Measurements from ENCODE around the gene BHLHE40.
"Not testable (repeated sequence)": the region's sequence is repeated elsewhere in the genome, so short reads cannot be mapped to it uniquely, and the experiment has no call there.

The BHLHE40 gene

DNA sequence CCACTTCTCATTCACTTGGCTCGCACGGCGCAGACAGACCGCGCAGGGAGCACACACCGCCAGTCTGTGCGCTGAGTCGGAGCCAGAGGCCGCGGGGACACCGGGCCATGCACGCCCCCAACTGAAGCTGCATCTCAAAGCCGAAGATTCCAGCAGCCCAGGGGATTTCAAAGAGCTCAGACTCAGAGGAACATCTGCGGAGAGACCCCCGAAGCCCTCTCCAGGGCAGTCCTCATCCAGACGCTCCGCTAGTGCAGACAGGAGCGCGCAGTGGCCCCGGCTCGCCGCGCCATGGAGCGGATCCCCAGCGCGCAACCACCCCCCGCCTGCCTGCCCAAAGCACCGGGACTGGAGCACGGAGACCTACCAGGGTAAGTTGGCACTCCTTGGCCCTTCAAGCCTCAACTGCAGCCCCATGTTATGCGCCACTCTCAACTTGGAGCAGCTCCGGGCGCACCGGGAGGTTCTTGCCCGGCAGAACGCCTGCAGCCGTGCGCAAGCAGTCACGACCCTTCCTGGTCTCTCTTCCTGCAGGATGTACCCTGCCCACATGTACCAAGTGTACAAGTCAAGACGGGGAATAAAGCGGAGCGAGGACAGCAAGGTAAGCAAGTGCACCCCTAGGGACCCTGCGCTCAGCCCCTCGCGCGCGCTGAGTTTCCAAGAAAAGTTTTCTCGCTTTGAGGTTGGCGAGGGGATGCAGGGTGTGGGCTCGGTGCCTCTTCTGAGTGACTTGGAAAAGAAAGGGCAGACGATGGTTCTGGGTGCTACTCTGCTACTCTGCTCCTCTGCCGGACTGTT, at the start of gene BHLHE40:
Gene BHLHE40 (plus strand): TSS at position 10 of the 801 bp plus-strand sequence. CDS start 282 bp downstream, at position 292.
- DNase-seq (ENCODE audit: low spot score) = no peak

DNA sequence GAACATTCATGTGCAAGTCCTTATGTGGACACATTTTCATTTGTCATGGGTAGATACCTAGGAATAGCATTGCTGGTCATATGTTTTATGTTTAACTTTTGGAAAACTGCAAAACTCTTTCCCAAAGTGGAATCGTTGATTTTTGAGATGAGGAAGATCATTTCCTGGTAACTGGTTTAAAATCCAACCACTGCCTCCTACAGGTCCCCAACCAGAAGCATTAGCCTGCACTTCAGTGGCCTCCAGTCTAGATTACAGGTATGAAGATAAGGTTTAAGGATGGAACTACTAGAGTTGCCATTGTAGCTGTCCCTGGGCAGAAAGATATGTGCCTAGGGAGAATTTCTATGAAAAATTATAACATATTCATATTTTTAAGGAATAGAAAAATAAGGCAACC, 48.7 kb upstream of the BHLHE40 start:
- DNase-seq (ENCODE audit: low spot score) = no peak

DNA sequence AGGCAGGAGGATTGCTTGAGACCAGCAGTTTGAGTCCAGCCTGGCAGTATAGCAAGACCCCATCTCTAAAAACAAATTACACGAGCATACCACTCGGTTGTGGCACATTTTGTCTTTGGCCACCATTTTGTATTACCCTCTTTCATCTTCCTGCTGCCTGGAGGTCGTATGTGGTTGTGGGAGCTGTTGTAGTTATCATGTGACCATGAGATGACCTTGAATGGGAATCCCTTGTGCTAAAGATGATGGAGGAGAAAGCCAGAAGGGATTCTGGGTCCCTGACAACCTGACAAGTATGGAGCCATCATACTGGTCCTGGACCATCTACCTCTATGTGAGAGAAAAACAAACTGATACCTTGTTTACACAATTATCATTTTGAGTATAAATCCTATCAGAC, 45.2 kb upstream of the BHLHE40 start:
- DNase-seq (ENCODE audit: low spot score) = no peak

DNA sequence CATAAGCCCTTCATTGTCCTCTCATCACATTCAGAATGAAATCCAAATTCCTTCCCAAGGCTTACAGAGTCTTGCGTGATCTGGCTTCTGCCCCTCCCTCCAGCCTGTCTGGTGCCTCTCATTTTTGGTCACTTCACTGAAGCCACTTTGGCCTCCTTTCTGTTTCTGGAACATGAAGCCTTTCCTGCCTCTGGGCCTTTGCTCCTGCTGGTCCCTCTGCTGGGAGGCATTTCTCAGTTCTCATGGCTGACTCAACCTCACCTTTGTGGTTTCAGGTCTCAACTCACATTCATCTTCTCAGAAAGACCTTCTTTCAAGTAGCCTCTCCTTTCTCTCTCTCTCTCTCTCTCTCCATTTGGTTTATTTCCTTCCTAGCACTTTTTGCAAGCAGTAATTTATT, 43.9 kb upstream of the BHLHE40 start:
- no peak for DNase-seq (ENCODE audit: low spot score)

DNA sequence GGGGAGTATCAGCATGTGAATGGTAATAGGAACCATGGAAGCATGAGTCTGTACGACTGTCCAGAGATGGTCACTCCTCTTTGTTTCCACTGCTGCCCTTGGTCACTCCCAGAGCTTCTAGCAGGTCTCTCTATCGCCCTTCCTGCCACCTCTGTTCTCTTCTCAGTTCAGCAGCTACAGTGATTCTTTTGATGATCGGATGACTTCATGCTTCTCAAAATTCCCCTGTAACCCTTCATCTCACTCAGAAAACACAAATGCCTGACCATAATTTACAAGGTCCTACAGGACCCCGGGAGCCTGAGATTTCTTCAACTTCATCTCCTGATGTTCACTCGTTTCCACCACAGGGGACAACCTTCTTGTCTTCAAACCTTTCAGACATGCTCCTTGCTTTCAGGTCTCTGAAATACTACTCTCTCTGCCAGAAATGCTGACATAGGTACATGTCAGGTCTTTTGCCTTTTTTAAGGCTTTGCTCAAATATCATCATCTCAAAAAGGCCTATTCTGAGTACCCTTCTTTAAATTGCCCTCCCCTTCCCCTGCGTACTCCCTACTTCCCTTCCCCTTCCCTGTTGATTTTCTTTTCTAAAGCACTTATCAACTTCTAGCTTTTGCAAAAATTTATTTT, 42.1 kb upstream of the BHLHE40 start:
- no peak for DNase-seq (ENCODE audit: low spot score)

DNA sequence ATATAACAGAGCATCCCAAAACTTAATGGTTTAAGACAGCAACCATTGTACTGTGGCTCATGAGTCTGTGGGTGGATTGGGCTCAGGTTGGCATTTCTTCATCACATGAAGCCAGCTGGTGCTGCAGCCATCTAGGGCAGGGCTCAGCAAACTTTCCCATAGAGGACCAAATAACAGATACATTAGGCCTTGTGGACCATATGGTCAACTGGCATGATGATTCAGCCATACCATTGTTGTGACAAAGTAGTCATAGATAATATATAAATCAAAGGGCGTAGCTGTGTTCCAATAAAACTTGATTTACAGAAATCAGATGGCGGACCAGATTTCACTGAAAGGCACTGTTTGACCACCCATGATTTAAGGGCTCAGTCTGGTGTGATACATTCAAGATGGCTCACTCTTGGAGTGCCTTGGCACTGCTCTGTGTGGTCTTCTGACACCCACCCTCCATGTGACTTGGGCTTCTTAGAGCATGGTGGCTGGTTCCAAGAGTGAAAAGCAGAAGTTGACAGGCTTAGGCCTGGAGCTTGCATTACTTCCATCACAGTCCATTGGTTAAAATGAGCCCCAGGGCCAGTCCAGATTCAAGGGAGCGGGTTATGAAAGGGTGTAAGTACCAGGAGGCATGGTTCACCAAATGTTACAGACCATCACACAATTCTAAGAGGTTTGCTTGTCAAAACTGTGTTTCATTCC, 40.8 kb upstream of the BHLHE40 start:
- no peak for DNase-seq (ENCODE audit: low spot score)

DNA sequence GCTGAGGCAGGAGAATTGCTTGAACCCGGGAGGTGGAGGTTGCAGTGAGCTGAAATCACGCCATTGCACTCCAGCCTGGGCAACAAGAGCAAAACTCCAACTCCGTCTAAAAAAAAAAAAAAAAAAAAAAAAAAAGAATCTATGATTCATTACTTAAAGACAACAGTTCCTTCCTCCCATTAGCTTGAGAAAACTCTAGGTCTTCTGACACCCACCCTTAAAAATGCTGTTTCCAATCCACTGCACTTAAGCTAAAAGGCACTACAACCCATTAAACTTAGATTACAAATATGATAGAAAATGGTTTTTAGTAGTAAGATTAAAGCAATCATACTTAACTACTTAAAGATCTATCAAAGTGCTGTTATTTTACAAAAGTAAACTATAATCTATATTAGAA, 40.0 kb upstream of the BHLHE40 start:
- DNase-seq (ENCODE audit: low spot score) = no peak

DNA sequence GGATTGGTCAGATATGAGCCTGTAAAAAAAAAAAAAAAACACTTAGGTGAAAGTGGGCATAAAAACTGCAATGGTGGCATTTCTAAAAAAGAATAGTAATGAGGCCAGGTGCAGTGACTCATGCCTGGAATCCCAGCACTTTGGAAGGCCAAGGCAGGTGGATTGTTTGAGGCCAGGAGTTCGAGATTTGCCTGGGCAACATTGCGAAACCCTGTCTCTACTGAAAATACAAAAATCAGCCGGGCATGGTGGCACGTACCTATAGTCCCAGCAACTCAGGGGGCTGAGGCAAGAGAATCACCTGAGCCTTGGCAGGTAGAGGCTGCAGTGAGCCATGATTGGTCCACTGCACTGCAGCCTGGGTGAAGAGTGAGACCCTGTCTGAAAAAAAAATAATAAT, 38.3 kb upstream of the BHLHE40 start:
- DNase-seq (ENCODE audit: low spot score) = no peak

DNA sequence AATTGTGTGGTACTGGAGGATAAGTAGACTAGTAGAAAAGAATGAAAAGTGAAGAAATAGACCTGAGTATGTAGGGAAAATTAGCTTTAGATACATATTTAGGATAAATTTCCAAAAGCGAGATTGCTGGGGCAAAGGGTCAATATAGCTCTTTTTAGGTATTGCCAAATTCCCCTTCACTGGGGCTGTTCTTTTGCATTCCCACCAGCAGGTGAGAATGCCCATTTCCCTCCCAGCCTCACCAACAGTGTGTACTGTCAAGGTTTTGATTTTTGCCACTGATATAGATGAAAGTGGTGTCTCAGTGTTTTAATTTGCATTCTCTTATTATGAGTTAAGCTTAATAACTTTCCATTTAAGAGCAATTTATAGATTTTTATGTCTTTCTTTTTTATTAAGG, 35.7 kb upstream of the BHLHE40 start:
- DNase-seq (ENCODE audit: low spot score) = no peak

DNA sequence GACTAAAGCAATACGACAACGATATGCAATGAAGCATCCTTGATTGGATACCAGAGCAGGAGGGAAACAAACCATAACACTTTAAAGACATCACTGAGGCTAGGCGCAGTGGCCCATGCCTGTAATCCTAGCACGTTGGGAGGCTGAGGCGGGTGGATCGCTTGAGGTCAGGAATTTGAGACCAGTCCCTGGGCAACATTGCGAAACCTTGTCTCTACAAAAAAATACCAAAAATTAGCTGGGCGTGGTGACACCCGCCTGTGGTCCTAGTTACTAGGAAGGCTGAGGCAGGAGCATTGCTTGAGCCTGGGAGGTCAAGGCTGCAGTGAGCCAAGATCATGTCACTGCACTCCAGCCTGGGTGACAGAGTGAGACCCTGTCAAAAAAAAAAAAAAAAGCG, 33.9 kb upstream of the BHLHE40 start:
- DNase-seq (ENCODE audit: low spot score) = no peak

DNA sequence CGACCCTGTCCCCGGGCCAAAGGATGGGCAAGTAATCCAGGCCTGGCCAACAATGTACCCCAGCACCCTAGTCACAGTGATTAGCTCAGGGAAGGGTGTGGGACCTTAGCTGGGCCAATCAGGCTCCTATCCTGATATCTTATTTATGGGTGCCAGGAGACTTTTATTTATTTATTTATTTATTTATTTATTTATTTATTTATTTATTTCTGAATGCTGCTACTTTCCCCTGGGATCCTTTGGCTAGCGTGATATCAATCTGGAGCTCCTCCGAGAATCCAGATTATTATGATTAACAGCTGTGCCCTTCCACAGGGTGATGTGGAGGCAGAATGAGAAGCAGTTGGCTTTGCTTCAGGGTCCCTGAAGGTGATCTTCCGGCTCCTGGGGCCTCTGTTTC, 32.2 kb upstream of the BHLHE40 start:
- no peak for DNase-seq (ENCODE audit: low spot score)

DNA sequence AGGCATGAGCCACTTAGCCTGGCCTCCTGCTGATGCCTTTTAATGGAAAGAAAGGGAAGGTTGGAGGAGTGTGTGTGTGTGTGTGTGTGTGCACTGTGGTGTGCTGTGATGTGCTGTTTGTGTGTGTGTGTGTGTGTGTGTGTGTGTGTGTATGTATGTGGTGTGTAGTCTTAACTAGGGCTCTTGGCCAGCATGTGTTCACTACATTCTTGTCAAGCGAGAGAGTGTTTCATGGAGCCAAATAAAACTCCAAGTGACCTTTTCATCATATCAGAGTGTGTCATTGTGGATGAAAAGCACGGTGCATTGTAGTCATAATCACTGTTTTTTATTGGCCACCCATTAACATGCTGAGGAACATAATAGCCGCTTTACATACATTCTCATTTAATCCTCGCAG, 30.8 kb upstream of the BHLHE40 start:
- DNase-seq (ENCODE audit: low spot score) = no peak

DNA sequence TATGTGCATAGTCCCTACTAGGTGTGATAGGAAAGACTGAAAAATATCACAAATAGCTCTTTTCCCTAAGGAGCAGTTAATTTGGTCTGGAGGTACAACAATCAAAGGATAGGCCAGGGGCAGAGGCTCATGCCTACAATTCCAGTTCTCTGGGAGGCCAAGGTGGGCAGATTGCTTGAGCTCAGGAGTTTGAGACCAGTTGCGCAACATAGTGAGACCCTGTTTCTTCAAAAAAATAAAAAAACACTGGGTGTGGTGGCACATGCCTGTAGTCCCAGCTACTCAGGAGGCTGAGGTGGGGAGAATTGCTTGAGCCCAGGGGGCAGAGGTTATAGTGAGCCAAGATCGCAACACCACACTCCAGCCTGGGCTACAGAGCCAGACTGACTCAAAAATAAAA, 30.2 kb upstream of the BHLHE40 start:
- DNase-seq (ENCODE audit: low spot score) = no peak

DNA sequence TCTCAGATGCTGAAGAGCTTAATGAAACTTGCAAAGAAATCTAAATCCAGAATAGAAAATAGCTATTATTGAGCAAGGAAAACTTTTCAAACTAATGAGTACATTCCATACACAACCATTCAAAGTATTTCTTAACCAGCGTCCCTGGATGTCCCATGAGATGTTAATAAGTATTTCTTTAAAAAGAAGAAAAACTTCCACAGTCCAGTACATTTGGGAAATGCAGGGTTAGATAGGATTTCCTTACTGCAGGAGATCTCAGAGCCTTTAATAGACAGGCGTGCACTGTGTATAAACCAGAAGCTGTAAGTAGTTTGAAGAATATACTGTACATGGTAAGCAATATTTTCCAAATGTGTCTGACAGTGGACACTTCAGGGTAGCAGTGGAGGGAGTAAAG, 29.6 kb upstream of the BHLHE40 start:
- DNase-seq (ENCODE audit: low spot score) = no peak

DNA sequence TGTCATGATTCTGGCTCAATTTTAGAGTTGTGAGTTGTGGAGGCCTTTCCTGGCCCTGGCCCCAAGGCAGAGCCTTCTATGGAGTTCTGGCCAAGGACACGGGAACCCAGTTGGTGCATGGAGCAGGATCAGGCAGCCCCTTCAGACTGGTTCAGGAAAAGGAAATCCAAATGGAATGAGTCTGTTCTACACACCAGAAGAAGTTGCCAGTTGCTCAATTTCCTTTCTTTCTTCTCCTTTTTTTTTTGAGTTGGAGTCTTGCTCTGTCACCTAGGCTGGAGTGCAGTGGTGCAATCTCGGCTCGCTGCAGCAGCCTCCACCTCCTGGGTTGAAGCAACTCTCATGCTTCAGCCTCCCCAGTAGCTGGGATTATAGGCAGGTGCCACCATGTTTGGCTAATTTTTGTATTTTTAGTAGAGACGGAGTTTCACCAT, 28.9 kb upstream of the BHLHE40 start:
- DNase-seq (ENCODE audit: low spot score) = no peak

DNA sequence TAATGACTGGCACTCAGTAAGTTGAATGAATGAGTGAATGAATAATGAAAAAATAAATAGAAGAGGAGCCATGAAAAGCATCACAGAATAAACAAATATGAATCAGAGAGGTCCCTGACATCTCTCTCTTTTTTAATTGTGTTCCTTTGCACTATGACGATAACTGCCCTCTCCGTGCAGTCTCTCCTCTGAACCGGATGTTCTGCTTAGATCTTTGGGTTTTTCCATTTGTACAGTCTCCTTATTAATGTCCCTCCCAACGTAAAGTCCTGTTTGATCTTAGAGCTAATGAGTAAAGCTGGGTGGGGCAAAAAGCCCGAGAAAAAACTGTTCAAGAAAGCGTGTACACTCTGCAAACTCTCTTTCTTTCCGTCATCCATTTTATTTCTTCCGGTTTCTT, 28.3 kb upstream of the BHLHE40 start:
- DNase-seq (ENCODE audit: low spot score) = peak; percentile 37

DNA sequence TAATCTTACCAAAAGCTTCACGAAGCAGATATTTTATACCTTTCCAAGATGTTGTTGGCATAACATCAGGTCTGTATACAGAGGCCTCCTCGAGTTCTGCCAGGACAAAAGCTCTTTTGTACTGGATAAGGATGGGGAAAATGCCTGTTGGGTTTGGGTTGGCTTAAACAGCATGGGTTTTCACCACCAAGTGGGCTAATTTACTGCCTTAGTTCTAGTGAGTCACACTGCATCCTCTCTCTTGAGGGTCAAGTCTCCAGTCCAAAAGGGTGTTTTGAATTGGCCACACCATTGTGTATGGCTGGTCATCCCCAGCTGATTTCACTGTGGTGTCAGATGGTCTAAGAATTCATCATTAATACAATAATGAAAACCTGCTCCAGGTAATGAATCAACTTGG, 26.1 kb upstream of the BHLHE40 start:
- DNase-seq (ENCODE audit: low spot score) = no peak

DNA sequence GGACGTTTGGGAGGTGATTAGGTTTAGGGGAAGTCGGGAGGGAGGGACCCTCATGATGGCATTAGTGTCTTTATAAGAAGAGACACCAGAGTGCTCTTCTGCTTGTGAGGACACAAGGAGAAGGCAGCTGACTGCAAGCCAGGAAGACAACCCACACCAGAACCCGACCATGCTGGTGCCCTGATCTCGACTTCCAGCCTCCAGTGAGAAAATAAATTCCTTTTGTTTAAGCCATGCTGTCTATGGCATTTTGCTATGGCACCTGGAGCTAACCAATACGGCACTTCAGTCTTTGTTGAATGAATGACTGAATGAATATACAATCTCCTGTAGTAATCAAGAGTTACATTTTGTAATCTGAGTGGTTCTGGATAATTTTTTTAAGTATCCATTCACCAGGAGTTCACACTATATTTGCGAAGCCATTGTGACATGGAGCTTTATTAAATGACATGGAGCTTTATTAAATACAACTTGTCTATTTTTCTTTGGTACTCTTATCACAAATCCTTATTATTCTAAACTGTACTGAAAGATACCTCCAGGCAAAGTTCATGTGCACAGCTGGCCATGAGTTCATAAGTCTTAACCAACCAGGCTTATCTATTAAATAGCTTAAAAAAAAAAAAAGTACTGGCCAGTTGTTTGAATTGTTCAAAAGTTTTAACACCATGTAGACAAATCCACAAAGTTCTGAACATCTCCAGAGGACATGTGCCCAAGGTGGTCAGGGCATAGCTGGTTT, 24.8 kb upstream of the BHLHE40 start:
- no peak for DNase-seq (ENCODE audit: low spot score)

DNA sequence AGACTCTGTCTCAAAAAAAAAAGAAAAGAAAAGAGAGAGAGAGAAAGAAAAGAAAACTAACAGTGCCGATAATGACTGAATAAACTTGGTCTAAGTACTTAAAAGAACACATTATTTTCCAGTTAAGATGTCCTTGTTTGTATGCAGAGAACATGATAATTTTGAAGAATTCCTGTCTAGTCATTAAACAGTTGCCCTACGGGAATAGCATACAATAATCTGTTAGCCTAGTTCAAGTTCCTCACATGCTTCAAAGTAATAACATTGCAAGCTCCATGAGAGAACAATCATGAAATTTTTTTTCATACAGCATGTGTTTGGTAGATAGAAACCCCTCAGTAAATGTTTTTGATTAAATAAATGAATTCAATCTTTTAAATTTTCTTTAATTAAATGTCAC, 23.1 kb upstream of the BHLHE40 start:
- no peak for DNase-seq (ENCODE audit: low spot score)

DNA sequence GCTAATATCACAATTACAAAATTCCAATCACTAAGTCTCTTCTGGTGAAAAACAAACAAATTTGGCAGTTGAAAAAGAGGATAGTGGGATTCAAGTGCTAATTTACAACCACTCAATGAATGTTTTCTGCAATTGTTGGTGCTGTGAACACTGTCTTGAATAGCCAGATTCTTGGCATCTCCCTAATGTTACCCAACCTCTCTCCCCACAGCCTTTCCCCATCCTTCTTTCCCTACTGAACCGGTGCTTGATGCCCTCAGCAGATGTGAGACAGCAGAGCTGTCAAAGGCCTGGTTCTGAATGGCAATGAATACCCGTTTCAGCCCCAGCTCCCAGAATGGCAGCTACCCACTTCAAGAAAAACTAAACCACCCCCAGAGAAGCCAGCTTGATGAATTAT, 22.5 kb upstream of the BHLHE40 start:
- no peak for DNase-seq (ENCODE audit: low spot score)

DNA sequence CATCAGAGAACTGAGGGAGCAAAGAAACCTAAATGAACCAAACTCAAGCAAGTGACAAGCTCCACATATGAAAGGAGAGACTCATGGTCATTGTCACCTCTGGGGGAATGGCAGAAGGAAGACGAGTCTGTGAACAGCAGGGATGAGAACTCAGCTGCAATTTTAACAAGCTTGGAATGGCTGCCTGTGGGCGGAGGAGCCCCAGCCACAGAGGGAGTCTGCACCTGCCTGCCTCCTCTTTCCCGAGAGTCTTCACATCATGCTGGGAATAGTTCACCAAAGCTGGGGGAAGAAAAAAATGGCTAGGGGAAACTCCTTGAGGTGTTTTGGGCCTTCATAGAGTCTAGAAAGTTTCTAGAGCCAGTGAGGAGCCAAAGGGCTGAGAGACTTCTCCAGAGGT, 21.3 kb upstream of the BHLHE40 start:
- no peak for DNase-seq (ENCODE audit: low spot score)

DNA sequence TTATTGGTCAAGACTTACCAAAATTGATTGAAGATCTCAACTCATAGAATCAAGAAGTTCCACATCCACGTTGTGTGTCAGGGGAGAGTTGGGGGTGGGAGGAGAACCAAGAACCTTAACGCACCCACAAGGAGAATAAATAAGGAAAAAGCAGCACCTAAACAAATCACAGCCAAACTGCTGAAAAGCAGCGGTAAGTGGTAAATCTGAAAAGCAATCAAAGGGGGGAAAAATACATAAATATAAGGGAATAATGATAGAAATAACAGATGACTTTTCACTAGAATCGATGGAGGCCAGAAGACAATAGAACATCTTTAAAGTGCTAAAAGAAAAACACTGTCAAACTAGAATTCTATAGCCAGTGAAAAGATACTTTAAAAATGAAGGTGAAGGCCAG, 20.1 kb upstream of the BHLHE40 start:
- no peak for DNase-seq (ENCODE audit: low spot score)

DNA sequence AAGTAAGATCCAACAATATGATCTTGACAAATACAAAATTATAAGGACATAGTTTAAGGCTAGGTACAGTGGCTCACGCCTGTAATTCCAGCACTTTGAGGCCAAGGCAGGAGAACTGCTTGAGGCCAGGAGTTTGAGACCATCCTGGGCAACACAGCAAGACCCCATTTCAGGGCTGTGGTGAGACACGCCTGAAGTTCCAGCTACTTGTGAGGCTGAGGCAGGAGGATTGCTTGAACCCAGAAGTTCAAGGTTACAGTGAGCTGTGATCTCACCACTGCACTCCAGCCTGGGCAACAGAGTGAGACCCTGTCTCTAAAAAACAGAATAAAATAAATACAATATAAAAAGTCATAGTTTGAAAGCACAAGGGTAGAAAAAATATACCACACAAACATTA, 17.4 kb upstream of the BHLHE40 start:
- not testable (repeated sequence) for DNase-seq (ENCODE audit: low spot score)

All from LoVo (cell line).